Kidney epithelial cell (primary cell): Measurements from ENCODE around the gene MPZL2. TPM values are rescaled to one million over a fixed set of nuclear protein-coding genes. Genes with fewer than 3 reads are reported as not detected.
"Not testable (repeated sequence)": the region's sequence is repeated elsewhere in the genome, so short reads cannot be mapped to it uniquely, and the experiment has no call there.

Experiments used
- DNase-seq: peaks from one replicate; pipeline ENCODE4 v3.0.0-alpha.2; 2010; ENCODE audit warnings: low read depth
- H3K27me3 ChIP-seq: 2 replicates; pipeline ENCODE4 v1.6.0; 2011; ENCODE audit warnings: low read length; ENCODE audit not compliant: control insufficient read depth, insufficient read depth
- H3K36me3 ChIP-seq: 2 replicates; pipeline ENCODE4 v1.5.1; 2011; ENCODE audit warnings: low read length; ENCODE audit not compliant: control insufficient read depth, insufficient read depth
- H3K4me3 ChIP-seq: 2 replicates; pipeline ENCODE4 v1.5.1; 2011; ENCODE audit warnings: low read depth, mild to moderate bottlenecking, control low read depth, low read length
- CTCF ChIP-seq: IDR thresholded peaks from 2 replicates; pipeline ENCODE4 v1.5.1; 2011; ENCODE audit warnings: mild to moderate bottlenecking, moderate library complexity, low read length, control low read depth, inconsistent platforms; ENCODE audit not compliant: insufficient read depth, poor library complexity, severe bottlenecking
- total RNA-seq: library from RNA; depleted of rRNA; stranded (reverse); fragments of >200 nt; gene quantifications from 2 replicates; pipeline ENCODE4 v1.2.3, GENCODE V29; 2015

The MPZL2 gene
- total RNA-seq, 1 donor from 2014 or later = 13.1 TPM

DNA sequence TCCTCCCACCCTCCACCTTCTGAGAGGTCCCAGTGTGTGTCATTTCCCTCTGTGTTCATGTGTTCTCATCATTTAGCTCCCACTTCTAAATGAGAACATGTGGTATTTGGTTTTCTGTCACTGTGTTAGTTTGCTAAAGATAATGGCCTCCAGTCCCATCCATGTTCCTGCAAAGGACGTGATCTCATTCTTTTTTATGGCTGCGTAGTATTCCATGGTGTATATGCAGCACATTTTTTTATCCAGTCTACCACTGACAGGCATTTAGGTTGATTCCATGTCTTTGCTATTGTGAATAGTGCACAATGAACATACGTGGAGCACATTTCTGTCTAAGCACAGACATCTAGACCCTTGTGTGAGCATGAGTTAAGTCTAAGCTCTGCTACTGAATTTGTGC lies 46.2 kb upstream of the MPZL2 start:
- no peak overlapping the region for H3K4me3 ChIP-seq
- no peak for TF ChIP-seq CTCF
- peaks cover 4% of the 10 kb centered on the region for H3K27me3 ChIP-seq
- no peak for DNase-seq
- H3K36me3 ChIP-seq = no peaks in the 10 kb centered on the region

DNA sequence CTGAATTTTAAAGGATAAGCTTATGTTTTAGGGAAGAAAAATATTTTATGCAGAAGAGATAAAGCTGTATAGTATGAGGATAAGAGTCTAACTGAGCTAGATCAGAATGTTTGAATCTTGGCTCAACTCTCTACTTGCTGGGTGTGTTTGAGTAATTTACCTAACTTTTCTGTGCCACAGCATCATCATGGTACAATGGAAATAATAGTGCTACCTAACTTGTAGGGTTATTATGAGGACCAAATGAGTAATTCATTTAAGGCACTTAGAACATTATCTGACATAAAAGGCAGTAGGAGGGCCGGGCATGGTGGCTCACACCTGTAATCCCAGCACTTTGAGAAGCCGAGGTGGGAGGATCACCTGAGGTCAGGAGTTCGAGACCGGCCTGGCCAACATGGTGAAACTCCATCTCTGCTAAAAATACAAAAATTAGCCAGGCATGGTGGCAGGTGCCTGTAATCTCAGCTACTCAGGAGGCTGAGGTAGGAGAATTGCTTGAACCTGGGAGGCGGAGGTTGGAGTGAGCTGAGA lies 45.0 kb upstream of the MPZL2 start:
- not testable (repeated sequence) for H3K4me3 ChIP-seq, H3K27me3 ChIP-seq, DNase-seq, H3K36me3 ChIP-seq

- Histone ChIP-seq H3K4me3 (no peak overlapping the region), H3K36me3 (no peaks in the 10 kb centered on the region), H3K27me3 (peaks cover 2% of the 10 kb centered on the region)
- no peak for DNase-seq
- TF ChIP-seq CTCF = no peak
These were observed 42.5 kb upstream of the MPZL2 start for GRCh38 chr11:118306556-118306955.

- Histone ChIP-seq H3K27me3 (peaks cover 3% of the 10 kb centered on the region), H3K36me3 (no peaks in the 10 kb centered on the region), H3K4me3 (no peak overlapping the region)
- DNase-seq = no peak
- no peak for TF ChIP-seq CTCF
These were observed 41.6 kb upstream of the MPZL2 start for GRCh38 chr11:118305726-118306125.

GRCh38 chr11:118304568-118305248 lies 40.6 kb upstream of the MPZL2 start, which contains the start of gene CD3E:
Gene CD3E (plus strand): TSS chr11:118304730. CDS start chr11:118304953, 223 bp downstream.
- Histone ChIP-seq H3K27me3 (peaks cover 3% of the 10 kb centered on the region), H3K36me3 (no peaks in the 10 kb centered on the region), H3K4me3 (no peak within 1 kb of the TSS)
- no peak for TF ChIP-seq CTCF
- no peak for DNase-seq

- no peak for TF ChIP-seq CTCF
- H3K36me3 ChIP-seq = no peaks in the 10 kb centered on the region
- H3K27me3 ChIP-seq = peaks cover 3% of the 10 kb centered on the region
- no peak for DNase-seq
- H3K4me3 ChIP-seq = no peak overlapping the region
These were observed 40.1 kb upstream of the MPZL2 start for GRCh38 chr11:118304227-118304567.
